ENCODE data around the gene TPRG1L. TPM values are rescaled to one million over a fixed set of nuclear protein-coding genes. Genes with fewer than 3 reads are reported as not detected.

Gene TPRG1L
- total RNA-seq, 1 experiment from 2014 or later, result 24.0 TPM

- H3K4ac ChIP-seq (ENCODE audit: low read depth, low read length), result no peak overlapping the region
- H2BK20ac ChIP-seq (ENCODE audit: low read depth, low read length, poor library complexity, severe bottlenecking), result no peak overlapping the region
- no peak overlapping the region for H3K56ac ChIP-seq (ENCODE audit: insufficient read length, low read depth, low read length)
- H3K27ac ChIP-seq (ENCODE audit: insufficient read length, low read depth, low read length), result no peak overlapping the region
- H3K9ac ChIP-seq (ENCODE audit: extremely low read depth, insufficient read length, low read length), result peak overlapping the region; percentile 48
- TF ChIP-seq CTCF (conservative IDR thresholded peaks at IDR 0.05), result no peak
- H3K9me3 ChIP-seq (ENCODE audit: control insufficient read depth, low read depth, low read length), result no peaks in the 10 kb centered on the region
- H3T11ph ChIP-seq (ENCODE audit: low read length), result no peak overlapping the region
- H4K20me1 ChIP-seq (ENCODE audit: control insufficient read depth, insufficient read depth, insufficient read length), result no peaks in the 10 kb centered on the region
- H3K27me3 ChIP-seq (ENCODE audit: insufficient read depth, low read length), result no peaks in the 10 kb centered on the region
- H2BK120ac ChIP-seq (ENCODE audit: low read depth, low read length, poor library complexity, severe bottlenecking), result no peak overlapping the region
- H3K27me3 Mint-ChIP-seq (ENCODE audit: low read depth), result peaks cover 13% of the 10 kb centered on the region
- H3K9me3 Mint-ChIP-seq, result no peaks in the 10 kb centered on the region
- peak overlapping the region; percentile 42 for H3K4me2 ChIP-seq (ENCODE audit: insufficient read depth, insufficient read length, low read length)
- H2BK12ac ChIP-seq (ENCODE audit: insufficient read length, low read depth, low read length), result no peak overlapping the region
- no peak overlapping the region for H2AK5ac ChIP-seq (ENCODE audit: insufficient read length, low read length)
- H3K4me1 Mint-ChIP-seq, result peaks cover 11% of the 10 kb centered on the region in 2 experiments
- no peak overlapping the region for H2BK15ac ChIP-seq (ENCODE audit: low read depth, low read length)
- H4K8ac ChIP-seq (replicated peaks; ENCODE audit: insufficient read length, low read depth, low read length), result no peak overlapping the region
- H2AFZ ChIP-seq (ENCODE audit: low read length), result no peak overlapping the region
- no peak overlapping the region for H3K23ac ChIP-seq (ENCODE audit: insufficient read length, low read depth, low read length)
- H4K5ac ChIP-seq (ENCODE audit: insufficient read length, low read depth, low read length), result no peak overlapping the region
- peak overlapping the region; percentile 87 to 92 for H3K4me3 Mint-ChIP-seq
- no peaks in the 10 kb centered on the region for H3K4me1 ChIP-seq (ENCODE audit: insufficient read depth, low read length)
- no peak overlapping the region for H4K91ac ChIP-seq (ENCODE audit: insufficient read length, low read depth, low read length)
- H3K79me1 ChIP-seq (ENCODE audit: insufficient read depth, low read depth, low read length, poor library complexity, severe bottlenecking), result no peaks in the 10 kb centered on the region
- no peak overlapping the region for H3K27ac Mint-ChIP-seq
- H3K14ac ChIP-seq (ENCODE audit: insufficient read depth, low read length), result no peak overlapping the region; the same call in 1 of the 2 replicates
- DNase-seq, result no peak
- no CpG with 5 or more reads among the region's 71 CpGs for WGBS (ENCODE audit: extremely low coverage, insufficient read length, low lambda C conversion rate)
- H2BK5ac ChIP-seq (ENCODE audit: insufficient read length, low read length), result no peak overlapping the region
- no peaks in the 10 kb centered on the region for H3K79me2 ChIP-seq (ENCODE audit: insufficient read depth, low read length)
- H3K18ac ChIP-seq (ENCODE audit: insufficient read length, low read depth, low read length), result no peak overlapping the region
- H3K23me2 ChIP-seq (ENCODE audit: insufficient read length, low read depth, low read length, poor library complexity, severe bottlenecking), result peaks cover 9% of the 10 kb centered on the region
- H3K36me3 Mint-ChIP-seq (ENCODE audit: insufficient read depth in 1 of 3, low read depth in 3 of 3), result peaks cover 3 to 28% (median 27%) of the 10 kb centered on the region in 3 experiments; a peak in 5 of 7 replicates
Measured at GRCh38 chr1:3625151-3625907, 514 bp downstream of the TPRG1L start.

Measured in H9 (cell line).